ENCODE data around the gene SEC24B. TPM values are rescaled to one million over a fixed set of nuclear protein-coding genes. Genes with fewer than 3 reads are reported as not detected.

The SEC24B gene
- polyA plus RNA-seq, 1 donor from 2014 or later, result 20.4 TPM

DNA sequence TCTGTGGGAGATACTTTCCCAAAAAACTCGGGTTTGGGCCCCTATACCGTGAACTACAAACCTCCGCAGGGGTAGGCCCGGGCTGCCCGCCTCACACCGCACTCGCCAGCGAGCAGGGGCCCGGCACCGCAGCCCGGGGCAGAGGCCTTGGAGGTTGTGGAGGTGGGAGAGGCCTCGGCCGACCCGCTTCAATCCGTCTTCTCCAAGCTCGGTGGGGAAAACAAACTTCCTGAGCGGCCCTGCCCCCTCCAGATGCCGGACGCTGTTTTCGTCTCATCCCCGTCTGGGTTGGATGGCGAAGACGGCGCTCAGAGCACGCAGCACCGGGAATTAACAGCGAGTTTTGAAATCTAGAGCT lies 126.0 kb downstream of the SEC24B start:
- H3K79me2 ChIP-seq (replicated peaks; ENCODE audit: insufficient read depth, low read length), result no peaks in the 10 kb centered on the region
- peak overlapping the region; percentile 84 for H3K4me3 ChIP-seq (ENCODE audit: low read length)
- no peak overlapping the region for H3K27ac ChIP-seq (ENCODE audit: low read length)
- no peaks in the 10 kb centered on the region for H3K9me2 ChIP-seq (ENCODE audit: insufficient read depth, low read length)
- TF ChIP-seq EP300 (conservative IDR thresholded peaks at IDR 0.05; ENCODE audit: poor library complexity, severe bottlenecking) (no peak), EZH2 (IDR thresholded peaks at IDR 0.05; ENCODE audit: borderline replicate concordance, insufficient read depth, low read length, poor library complexity, severe bottlenecking) (no peak), POLR2AphosphoS5 (IDR thresholded peaks at IDR 0.05) (no peak), TAF1 (IDR thresholded peaks at IDR 0.05; ENCODE audit: low read depth) (no peak), RAD21 (conservative IDR thresholded peaks at IDR 0.05) (no peak), SMC3 (conservative IDR thresholded peaks at IDR 0.05; ENCODE audit: poor library complexity) (no peak), MXI1 (conservative IDR thresholded peaks at IDR 0.05; ENCODE audit: poor library complexity, severe bottlenecking) (no peak)
- TF ChIP-seq, protein P1, sequence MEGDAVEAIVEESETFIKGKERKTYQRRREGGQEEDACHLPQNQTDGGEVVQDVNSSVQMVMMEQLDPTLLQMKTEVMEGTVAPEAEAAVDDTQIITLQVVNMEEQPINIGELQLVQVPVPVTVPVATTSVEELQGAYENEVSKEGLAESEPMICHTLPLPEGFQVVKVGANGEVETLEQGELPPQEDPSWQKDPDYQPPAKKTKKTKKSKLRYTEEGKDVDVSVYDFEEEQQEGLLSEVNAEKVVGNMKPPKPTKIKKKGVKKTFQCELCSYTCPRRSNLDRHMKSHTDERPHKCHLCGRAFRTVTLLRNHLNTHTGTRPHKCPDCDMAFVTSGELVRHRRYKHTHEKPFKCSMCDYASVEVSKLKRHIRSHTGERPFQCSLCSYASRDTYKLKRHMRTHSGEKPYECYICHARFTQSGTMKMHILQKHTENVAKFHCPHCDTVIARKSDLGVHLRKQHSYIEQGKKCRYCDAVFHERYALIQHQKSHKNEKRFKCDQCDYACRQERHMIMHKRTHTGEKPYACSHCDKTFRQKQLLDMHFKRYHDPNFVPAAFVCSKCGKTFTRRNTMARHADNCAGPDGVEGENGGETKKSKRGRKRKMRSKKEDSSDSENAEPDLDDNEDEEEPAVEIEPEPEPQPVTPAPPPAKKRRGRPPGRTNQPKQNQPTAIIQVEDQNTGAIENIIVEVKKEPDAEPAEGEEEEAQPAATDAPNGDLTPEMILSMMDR (IDR thresholded peaks at IDR 0.05; ENCODE audit: poor library complexity, severe bottlenecking), result no peak
- TF ChIP-seq, protein P2, sequence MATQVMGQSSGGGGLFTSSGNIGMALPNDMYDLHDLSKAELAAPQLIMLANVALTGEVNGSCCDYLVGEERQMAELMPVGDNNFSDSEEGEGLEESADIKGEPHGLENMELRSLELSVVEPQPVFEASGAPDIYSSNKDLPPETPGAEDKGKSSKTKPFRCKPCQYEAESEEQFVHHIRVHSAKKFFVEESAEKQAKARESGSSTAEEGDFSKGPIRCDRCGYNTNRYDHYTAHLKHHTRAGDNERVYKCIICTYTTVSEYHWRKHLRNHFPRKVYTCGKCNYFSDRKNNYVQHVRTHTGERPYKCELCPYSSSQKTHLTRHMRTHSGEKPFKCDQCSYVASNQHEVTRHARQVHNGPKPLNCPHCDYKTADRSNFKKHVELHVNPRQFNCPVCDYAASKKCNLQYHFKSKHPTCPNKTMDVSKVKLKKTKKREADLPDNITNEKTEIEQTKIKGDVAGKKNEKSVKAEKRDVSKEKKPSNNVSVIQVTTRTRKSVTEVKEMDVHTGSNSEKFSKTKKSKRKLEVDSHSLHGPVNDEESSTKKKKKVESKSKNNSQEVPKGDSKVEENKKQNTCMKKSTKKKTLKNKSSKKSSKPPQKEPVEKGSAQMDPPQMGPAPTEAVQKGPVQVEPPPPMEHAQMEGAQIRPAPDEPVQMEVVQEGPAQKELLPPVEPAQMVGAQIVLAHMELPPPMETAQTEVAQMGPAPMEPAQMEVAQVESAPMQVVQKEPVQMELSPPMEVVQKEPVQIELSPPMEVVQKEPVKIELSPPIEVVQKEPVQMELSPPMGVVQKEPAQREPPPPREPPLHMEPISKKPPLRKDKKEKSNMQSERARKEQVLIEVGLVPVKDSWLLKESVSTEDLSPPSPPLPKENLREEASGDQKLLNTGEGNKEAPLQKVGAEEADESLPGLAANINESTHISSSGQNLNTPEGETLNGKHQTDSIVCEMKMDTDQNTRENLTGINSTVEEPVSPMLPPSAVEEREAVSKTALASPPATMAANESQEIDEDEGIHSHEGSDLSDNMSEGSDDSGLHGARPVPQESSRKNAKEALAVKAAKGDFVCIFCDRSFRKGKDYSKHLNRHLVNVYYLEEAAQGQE (IDR thresholded peaks at IDR 0.05; ENCODE audit: borderline replicate concordance), result no peak
- no peak overlapping the region for H2AFZ ChIP-seq (ENCODE audit: low read depth, low read length)
- peaks cover 8% of the 10 kb centered on the region for H3K27me3 ChIP-seq (ENCODE audit: insufficient read depth, low read depth, low read length)
- H3K4me2 ChIP-seq (ENCODE audit: low read length), result peak overlapping the region; percentile 51
- H3K9me3 ChIP-seq (ENCODE audit: low read length), result no peaks in the 10 kb centered on the region
- H3K9ac ChIP-seq (ENCODE audit: low read length), result peak overlapping the region; percentile 47
- no peaks in the 10 kb centered on the region for H3F3A ChIP-seq (ENCODE audit: insufficient read depth, low read length, poor library complexity, severe bottlenecking)
- no peaks in the 10 kb centered on the region for H3K36me3 ChIP-seq (ENCODE audit: insufficient read depth, low read length)
- H4K20me1 ChIP-seq (ENCODE audit: insufficient read depth), result no peaks in the 10 kb centered on the region

DNA sequence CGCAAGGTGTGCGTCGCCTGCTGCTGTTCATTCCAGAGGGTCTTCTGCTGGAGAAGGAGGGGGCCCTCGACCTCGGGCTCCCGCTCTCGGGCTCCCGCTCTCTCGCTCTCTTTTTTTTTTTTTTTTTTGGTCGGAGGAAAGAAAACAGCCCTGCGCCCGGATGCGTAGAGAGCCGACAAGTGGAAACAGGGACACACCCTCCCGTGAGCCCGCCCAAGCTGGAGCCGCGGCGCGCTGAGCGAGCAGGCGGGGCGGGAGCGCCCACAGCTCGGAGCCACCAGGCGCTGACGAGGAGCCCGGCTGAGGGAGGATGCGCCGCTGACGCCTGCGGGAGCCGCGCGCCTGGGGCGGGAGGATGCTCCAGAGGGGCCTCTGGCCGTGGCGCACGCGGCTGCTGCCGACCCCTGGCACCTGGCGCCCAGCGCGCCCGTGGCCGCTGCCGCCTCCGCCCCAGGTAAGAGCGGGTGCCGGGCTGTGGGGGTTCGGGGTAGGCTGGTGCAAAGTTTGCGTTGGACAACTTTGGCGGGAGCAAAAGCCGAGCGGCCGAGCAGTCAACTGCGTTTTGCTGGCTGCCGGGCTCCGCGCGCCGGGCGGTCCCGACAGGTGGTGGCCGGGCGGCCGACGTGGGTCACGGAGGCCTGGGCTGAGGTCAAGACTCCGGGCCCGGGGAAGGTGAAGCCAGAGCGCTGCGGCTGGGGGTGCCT lies 126.5 kb downstream of the SEC24B start, which contains the start of gene MCUB:
Gene MCUB (plus strand): TSS at position 264 of the 704 bp plus-strand sequence. CDS start 92 bp downstream, at position 356.
- Histone ChIP-seq H2AFZ (ENCODE audit: low read depth, low read length) (no peak within 1 kb of the TSS), H3K27ac (ENCODE audit: low read length) (no peak within 1 kb of the TSS)

More for the DNA sequence above, 126.5 kb downstream of the SEC24B start, which contains the start of gene MCUB:
- no peaks in the 10 kb centered on the region for H3K9me3 ChIP-seq (ENCODE audit: low read length)
- H3F3A ChIP-seq (ENCODE audit: insufficient read depth, low read length, poor library complexity, severe bottlenecking), result no peaks in the 10 kb centered on the region
- peak within 1 kb of the TSS; percentile 57 for H3K4me2 ChIP-seq (ENCODE audit: low read length)
- H3K27me3 ChIP-seq (ENCODE audit: insufficient read depth, low read depth, low read length), result peaks cover 8% of the 10 kb centered on the region
- peak within 1 kb of the TSS; percentile 84 for H3K4me3 ChIP-seq (ENCODE audit: low read length)
- H3K9me2 ChIP-seq (ENCODE audit: insufficient read depth, low read length), result no peaks in the 10 kb centered on the region
- H3K36me3 ChIP-seq (ENCODE audit: insufficient read depth, low read length), result no peaks in the 10 kb centered on the region
- H3K9ac ChIP-seq (ENCODE audit: low read length), result peak within 1 kb of the TSS; percentile 47
- no peaks in the 10 kb centered on the region for H4K20me1 ChIP-seq (ENCODE audit: insufficient read depth)
- H3K79me2 ChIP-seq (replicated peaks; ENCODE audit: insufficient read depth, low read length), result no peaks in the 10 kb centered on the region
- TF ChIP-seq POLR2AphosphoS5 (IDR thresholded peaks at IDR 0.05) (peak; percentile 9), TAF1 (IDR thresholded peaks at IDR 0.05; ENCODE audit: low read depth) (no peak), MXI1 (conservative IDR thresholded peaks at IDR 0.05; ENCODE audit: poor library complexity, severe bottlenecking) (peak; percentile 79), RAD21 (conservative IDR thresholded peaks at IDR 0.05) (peak; percentile 34), EP300 (conservative IDR thresholded peaks at IDR 0.05; ENCODE audit: poor library complexity, severe bottlenecking) (peak; percentile 13), EZH2 (IDR thresholded peaks at IDR 0.05; ENCODE audit: borderline replicate concordance, insufficient read depth, low read length, poor library complexity, severe bottlenecking) (no peak), SMC3 (conservative IDR thresholded peaks at IDR 0.05; ENCODE audit: poor library complexity) (peak; percentile 49)
- TF ChIP-seq, protein P2 (IDR thresholded peaks at IDR 0.05; ENCODE audit: borderline replicate concordance), result no peak
- TF ChIP-seq, protein P1 (IDR thresholded peaks at IDR 0.05; ENCODE audit: poor library complexity, severe bottlenecking), result peak; percentile 18
